Activated CD4-positive, alpha-beta T cell treated with anti-CD3 and anti-CD28 coated beads, Interleukin-2, amount 50 U/mL, for 16 hours (primary cell): ENCODE data around the gene ERCC6L.

ENCODE experiments used
- DNase-seq: peaks from one replicate; pipeline ENCODE4 v3.0.0-alpha.2; 2020

ERCC6L gene

GRCh38 chrX:72238721-72239475 is at the start of gene ERCC6L:
Gene ERCC6L, minus strand, starts transcription at chrX:72239027. Its CDS starts 116 bp downstream, at chrX:72238911.
- DNase-seq: peak; percentile 89

GRCh38 chrX:72282302-72282701 is 43.5 kb upstream of the ERCC6L start:
- no peak for DNase-seq

GRCh38 chrX:72280321-72280845 is 41.6 kb upstream of the ERCC6L start:
- no peak for DNase-seq

GRCh38 chrX:72276478-72276953 is 37.7 kb upstream of the ERCC6L start:
- no peak for DNase-seq

- no peak for DNase-seq
These were observed 35.7 kb upstream of the ERCC6L start for GRCh38 chrX:72274526-72274925.

GRCh38 chrX:72273718-72274117 is 34.9 kb upstream of the ERCC6L start:
- DNase-seq: peak; percentile 43

- no peak for DNase-seq
These were observed 34.0 kb upstream of the ERCC6L start for GRCh38 chrX:72272868-72273267.

GRCh38 chrX:72271812-72272211 is 33.0 kb upstream of the ERCC6L start:
- DNase-seq: no peak

- DNase-seq: no peak
These were observed 32.4 kb upstream of the ERCC6L start for GRCh38 chrX:72271091-72271788.

GRCh38 chrX:72270316-72270866 is 31.6 kb upstream of the ERCC6L start:
- no peak for DNase-seq

GRCh38 chrX:72269671-72270251 is 30.9 kb upstream of the ERCC6L start:
- DNase-seq: peak; percentile 53

- DNase-seq: no peak
These were observed 30.0 kb upstream of the ERCC6L start for GRCh38 chrX:72268597-72269365.

- DNase-seq: no peak
These were observed 26.4 kb upstream of the ERCC6L start for GRCh38 chrX:72265263-72265662.

GRCh38 chrX:72262077-72262476 is 23.2 kb upstream of the ERCC6L start:
- DNase-seq: no peak

- no peak for DNase-seq
These were observed 21.6 kb upstream of the ERCC6L start for GRCh38 chrX:72260448-72260847.

GRCh38 chrX:72258174-72258573 is 19.3 kb upstream of the ERCC6L start:
- DNase-seq: no peak

- DNase-seq: no peak
These were observed 17.0 kb upstream of the ERCC6L start for GRCh38 chrX:72255864-72256263.

GRCh38 chrX:72255445-72255844 is 16.6 kb upstream of the ERCC6L start:
- DNase-seq: no peak

GRCh38 chrX:72254816-72255215 is 16.0 kb upstream of the ERCC6L start:
- DNase-seq: no peak

GRCh38 chrX:72253686-72254085 is 14.9 kb upstream of the ERCC6L start:
- no peak for DNase-seq

- DNase-seq: no peak
These were observed 8.5 kb upstream of the ERCC6L start for GRCh38 chrX:72247206-72247942.
